ENCODE results near the gene KCNMA1.

KCNMA1 gene

DNA sequence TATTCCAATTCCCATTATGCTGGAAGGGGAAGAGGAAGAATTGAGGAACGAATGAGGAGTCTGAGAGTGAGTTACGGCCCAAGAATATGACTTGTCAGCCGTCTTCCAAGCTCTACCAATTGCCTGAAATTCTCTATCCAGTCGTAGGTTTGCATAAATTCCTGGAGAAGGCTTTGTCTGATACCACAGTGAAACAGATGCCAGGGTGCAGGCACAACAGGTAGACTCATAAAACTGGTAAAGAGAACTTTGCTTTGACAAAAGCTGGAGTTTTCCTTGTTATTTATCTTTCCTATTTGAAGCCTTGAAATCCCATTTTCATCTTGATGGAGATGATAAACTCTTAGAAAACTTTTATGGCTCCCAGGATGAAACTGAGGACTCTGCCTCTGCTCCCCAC lies 251.2 kb downstream of the KCNMA1 start:
- DNase-seq: no peak

- DNase-seq: no peak
These were observed 252.3 kb downstream of the KCNMA1 start for GRCh38 chr10:77385315-77385714.

DNA sequence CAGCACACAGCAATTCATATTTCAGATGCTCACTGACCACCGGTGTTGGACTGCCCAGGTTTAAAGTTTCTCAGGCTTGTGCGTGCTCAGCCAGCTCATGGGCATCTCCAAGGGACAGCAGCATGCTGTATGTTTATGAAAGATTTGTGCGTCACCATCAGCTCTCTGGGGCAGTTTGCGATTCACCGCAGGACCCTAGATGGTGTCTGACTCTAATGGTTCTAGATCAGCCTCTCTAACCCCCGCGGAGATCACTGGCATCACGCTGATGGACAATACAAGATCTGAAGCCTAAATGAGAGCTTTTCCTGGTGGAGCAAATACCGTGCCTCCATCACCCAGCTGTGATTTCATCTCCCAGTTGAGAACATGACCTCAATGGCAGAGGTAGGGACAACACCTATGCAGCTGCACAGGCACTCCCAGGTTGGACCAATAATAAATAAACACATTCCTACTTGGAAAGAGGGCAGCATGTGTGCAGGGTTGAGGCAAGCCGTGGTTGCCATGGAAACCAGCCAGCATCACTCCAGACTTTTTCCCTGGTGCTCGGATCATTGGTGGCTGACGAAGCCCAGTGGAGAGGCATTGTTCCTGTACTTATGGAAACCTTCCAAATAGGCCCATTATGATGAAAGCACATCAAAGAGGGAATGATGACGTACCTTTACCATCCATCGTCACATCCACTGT lies 253.6 kb downstream of the KCNMA1 start:
- no peak for DNase-seq

DNA sequence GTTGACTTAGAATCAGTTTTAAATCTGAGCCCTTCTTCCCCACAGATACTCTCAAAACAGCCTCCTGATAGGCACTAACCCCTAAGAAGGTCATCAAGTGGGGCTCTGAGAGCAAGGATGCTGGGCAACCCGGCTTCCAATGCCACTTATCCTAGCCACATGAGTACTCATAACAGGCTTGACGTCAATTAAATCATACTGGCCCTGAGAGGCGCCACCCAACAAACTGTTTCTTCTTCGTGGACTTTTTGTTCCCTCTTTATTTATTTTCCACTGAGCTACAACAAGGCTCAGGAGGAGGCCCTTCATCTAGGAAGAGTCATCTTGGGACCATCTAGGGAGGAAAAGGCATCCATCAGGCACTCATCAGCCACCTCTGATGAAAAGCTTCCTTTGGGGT lies 255.9 kb downstream of the KCNMA1 start:
- DNase-seq: no peak

- no peak for DNase-seq
These were observed 256.9 kb downstream of the KCNMA1 start for GRCh38 chr10:77380723-77381122.

DNA sequence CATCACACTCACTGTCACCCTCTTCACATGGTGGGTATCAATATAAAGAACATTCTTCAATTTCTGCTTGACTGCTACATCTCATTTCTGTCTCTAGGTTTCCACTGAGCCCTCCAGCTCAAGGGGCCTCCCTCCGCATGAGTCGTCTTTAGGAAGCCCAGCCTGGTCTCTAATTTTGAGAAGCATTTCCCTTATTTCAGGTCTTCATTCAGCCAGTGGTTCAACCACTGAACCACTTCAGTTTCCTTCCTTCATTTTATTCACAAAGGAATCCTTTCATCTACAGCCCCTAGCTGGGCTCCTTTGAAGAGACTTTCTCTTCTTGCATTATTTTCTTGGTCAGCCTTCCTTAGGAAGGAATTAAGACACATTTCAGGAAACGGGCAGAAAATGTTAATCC lies 257.4 kb downstream of the KCNMA1 start:
- DNase-seq: no peak

DNA sequence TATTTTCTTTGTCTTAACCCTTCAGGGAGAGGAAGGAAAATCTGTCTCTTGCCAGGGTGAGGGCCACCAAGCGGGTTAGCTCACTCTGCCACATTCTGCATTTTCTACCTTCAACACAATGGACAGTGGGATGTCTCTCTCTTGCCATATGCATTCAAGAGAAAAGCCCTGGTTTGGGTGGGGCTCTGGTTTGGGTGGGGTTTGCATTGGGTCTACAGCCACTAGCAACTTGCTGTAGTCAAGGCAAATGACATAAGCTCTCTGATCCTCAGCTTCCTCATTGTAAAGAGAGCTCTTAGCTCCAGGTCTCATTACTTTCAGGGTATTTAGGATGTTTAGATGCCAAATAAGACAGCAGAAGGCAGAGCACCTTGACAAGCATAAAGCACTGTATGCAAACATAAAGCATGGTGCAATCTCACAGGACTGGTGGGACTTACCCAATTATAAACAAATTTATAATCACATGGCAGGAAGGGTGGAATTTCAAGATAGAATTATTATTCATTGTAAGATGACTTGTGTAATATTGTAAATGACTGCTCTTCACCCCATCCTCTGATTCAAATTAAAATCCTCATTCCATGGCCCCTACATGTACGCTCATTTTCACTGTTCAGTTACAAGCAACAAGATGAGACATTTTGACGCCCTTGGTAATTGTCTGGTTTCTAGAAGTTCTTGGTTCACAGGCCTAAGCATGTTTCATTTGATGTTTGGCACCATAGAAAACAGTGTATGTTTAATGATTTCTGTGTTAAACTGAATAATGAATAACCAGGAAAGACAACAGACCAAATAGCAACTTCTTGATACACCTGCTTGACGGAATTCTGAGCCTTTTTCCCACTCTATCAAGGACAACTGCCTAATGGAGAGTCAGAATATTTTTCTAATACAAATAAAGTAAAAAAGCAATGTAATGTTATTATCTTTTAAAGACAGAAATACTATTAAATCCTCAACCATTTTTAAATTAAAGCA lies 258.9 kb downstream of the KCNMA1 start:
- no peak for DNase-seq

DNA sequence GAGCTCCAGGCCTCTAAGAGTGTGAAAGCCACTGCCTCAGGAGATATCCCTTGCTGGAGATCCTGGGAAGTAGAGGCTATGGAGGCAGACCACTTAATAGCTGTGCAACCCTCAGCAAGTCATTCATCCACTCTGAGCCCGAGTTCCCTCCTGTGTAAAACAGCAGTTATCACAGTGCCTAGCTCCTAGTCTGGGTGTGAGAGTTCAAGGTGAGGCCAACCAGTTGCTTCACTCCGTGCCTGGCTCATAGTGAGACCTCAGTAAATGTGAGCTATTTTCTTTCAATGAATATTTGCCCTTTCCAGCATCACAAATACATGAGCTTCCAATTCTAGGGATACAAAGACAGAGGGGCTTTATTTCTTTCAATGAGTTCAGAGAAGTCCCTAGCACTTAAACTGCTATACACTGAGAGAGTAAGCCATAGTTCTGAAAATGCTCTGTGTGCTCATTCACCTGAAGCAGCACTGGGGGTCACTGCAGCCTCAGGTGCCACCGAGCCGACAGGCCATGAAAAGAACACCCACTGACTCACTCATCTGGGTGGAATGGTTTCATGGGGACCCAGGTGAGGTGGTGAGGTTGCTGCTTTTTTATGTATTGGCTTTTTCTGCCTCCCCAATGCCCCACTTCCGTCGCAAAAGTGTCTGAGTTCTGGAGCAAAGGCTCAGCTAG lies 259.8 kb downstream of the KCNMA1 start:
- no peak for DNase-seq

- DNase-seq: no peak
These were observed 260.6 kb downstream of the KCNMA1 start for GRCh38 chr10:77377034-77377433.

- no peak for DNase-seq
These were observed 263.4 kb downstream of the KCNMA1 start for GRCh38 chr10:77374189-77374656.

DNA sequence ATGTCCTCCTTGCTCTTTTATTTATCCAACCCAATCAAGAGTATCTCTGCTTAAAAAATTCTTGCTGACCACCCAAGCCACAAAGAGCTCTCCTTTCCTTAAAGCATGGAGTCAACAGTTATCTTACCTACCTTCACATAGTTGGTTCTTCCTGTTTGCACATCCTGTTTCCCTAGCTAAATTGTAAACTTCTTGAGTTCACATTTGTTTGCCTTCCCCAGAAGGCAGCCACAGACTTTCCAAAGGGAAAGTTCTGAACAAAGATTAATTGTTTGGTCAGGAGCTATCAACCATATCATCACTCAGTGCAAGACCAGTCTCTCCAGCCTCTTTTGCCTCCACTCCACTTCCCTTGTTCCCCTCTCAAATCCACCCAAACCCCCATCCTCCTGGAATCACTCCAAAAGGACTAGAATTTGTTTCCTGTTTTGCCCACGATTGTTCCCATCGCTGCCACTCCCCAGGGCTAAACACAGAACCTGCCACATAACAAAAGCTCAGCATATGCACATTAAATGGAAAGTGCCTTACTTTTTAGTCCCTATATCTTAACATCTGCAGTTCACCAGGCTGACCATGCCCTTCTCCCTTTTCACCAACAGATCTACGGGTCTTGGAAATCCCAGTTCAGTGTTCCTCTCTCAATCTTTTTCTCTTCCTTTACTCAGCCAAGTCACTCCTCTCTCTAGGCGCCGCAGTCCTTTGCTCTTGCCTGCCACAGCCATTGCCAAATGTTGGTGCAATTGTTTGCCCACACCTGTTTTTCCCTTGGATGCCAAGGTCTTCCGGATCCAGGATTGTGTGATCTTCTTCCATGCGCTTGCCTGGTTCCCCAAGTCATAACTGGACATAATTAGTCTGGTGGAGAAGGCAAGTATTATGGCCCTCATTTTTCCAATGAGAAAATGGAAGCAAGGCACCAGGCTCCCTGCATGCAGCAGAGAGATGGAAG lies 265.5 kb downstream of the KCNMA1 start:
- no peak for DNase-seq

DNA sequence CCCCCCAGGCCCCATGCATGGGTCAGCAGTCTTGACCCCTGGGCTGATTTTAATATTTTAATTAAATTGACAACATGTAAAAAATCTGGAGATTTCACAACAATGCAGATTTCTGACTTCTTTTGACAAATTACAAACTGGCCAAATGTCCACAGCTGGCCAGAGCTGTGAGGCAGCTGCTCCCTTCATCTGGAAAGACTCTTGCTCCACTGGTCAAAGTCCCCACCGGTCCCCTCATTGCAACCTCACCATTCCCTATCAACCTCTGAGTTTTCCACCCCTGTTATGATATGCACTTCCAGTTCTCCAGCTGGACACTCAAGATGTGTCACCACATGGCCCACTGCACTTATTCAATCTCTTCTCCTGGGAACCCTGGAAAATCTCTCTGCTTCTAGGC lies 266.2 kb downstream of the KCNMA1 start:
- DNase-seq: no peak

DNA sequence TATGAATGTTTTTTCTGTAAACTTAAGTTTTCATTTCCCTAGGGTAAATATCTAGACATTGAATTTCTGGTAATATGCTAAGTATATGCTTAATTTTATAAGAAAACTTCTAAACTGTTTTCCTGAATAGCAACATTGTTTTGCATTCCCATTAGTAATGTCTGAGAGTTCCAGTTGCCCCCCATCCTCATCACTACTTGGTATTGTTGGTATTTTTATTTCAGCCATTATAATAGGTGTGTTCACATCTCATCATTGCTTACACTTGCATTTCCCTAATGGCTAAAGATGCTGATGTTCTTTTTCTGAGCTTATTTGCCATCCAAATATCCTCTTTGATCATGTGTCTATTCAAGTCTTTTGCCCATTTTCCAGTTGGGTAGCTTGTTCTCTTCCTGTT lies 269.6 kb downstream of the KCNMA1 start:
- DNase-seq: no peak

- DNase-seq: no peak
These were observed 274.4 kb downstream of the KCNMA1 start for GRCh38 chr10:77363210-77363609.

GRCh38 chr10:77361831-77362230 lies 275.8 kb downstream of the KCNMA1 start:
- DNase-seq: no peak

DNA sequence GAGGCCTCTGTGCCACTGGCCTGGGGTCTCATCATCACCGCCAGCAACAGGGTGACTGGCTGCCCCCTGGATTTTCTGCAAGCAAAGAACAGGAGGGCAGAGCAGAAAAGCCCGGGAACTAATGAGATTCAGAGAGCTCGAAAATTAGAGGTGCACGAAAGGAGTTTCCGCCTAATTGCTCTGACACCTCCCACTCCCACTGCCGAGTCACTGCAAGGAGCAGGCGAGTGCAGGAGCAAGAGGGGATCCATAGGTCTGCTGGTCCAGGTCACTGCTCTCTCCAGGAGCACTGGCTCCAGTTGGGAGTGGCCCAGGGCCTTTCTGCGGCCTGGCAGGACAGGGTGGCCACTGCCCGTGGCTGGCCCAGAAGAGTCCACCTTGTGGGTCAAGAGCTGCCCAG lies 276.2 kb downstream of the KCNMA1 start:
- DNase-seq: no peak

DNA sequence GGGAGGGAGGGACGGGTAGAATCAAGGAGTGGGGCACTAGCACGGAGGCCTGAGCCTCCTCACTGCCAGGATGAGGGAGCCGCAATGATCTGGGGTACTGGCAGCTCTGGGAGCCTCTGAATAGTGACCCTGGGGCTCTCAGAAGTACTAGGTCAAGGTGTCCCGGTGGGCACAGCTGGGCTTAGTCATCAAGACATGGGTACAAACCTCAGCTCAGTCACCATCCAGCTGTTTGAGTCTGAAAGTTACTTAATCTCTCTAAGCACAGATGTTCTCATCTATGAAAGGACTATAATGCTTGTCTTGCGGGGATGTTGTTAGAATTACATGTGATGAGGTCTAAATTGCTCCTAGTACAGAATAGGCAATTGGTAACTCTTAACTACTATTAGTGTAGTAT lies 276.8 kb downstream of the KCNMA1 start:
- DNase-seq: no peak

- no peak for DNase-seq
These were observed 277.6 kb downstream of the KCNMA1 start for GRCh38 chr10:77359950-77360520.

DNA sequence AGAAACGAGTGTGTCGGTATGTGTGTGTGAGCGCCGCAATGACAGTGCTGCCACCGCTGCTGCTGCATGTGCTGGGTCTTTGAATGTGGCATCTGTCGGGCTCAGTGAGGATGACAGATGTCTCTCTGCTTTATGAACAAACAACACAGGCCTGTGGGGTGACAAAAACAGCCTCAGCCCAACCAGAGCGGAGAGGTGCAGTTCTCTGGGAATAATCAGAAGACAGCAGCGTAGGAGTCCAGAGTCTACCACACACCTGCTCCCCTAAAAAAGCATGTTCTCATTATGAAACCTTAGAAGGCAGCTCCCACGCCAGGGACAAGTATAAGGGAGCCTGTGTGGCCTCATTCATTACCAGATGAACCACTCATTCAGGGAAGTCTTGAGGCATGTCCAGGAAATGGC lies 278.3 kb downstream of the KCNMA1 start:
- peak; percentile 71 for DNase-seq

GRCh38 chr10:77358656-77359055 lies 279.0 kb downstream of the KCNMA1 start:
- DNase-seq: no peak

DNA sequence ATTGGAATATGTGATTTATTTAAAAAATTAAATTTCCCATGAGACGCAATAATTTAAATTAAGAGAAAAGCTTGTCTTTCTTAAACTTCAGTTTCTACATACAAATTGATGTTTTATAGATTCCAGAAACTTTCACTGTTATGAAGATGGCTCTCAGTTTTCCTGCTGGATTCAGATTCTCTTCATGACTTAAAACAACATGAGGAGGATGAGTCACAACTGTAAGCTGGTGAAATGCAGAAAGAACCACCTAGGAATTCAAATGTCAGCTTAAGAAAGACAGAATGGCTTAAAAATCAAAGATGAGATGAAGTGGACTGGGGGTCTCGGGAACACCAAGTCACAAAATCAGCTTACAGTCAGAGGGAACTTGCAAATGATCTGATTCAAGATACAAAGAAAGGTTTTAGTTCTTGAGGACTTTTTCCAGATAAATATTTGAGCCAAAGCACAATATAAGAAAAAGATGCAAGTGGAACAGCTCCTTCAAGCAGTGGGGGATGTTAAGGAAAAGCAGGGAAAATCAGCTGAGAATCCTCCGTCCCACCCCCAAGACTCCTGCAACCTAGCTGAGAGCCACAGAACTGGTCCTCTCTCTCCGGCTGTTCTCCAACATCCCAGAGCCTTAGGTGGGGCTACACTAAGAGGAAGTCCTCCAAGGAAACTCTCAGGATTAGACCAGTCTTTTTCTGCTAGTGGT lies 279.8 kb downstream of the KCNMA1 start:
- DNase-seq: no peak
